Upper lobe of left lung (tissue), 4 donors: ENCODE data around the gene CCR5AS.

Experiments
- POLR2A ChIP-seq, 4 donors: fragments of 450-650 bp; IDR thresholded peaks; one replicate each; pipeline ENCODE4 v1.5.1; 2016 to 2017; ENCODE audit warnings: antibody characterized with exemption in 4 of 4, mild to moderate bottlenecking in 2 of 4
- TF ChIP-seq, protein P1 (sequence below), 6 experiments: fragments of 450-650 bp in 4 of 6; fragments of 200-600 bp in 2 of 6; sonication (generic) in 2 of 6; IDR thresholded peaks; one replicate each; pipeline ENCODE4 v1.5.1; 2016 to 2019; ENCODE audit warnings: antibody characterized with exemption in 6 of 6

DNA sequence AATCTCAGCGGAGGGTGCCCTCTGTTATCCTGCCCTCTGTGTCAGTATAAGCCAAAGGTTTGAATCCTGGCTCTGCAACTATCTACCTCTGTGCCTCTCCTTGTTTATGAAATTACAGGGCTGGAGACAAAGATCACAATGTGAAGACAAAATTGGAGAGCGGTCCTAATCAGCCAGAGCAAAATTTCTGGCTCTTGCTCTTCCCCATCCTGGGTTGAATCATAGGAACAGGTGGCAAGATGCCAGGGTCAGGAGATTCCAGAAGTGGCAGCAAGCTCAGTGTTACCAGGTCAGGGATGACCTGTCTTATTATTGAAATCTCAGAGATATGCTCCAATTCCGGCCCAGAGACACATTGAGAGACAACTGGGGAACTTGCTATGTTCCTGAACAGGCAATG lies 55.2 kb downstream of the CCR5AS start:
- TF ChIP-seq, protein P1, sequence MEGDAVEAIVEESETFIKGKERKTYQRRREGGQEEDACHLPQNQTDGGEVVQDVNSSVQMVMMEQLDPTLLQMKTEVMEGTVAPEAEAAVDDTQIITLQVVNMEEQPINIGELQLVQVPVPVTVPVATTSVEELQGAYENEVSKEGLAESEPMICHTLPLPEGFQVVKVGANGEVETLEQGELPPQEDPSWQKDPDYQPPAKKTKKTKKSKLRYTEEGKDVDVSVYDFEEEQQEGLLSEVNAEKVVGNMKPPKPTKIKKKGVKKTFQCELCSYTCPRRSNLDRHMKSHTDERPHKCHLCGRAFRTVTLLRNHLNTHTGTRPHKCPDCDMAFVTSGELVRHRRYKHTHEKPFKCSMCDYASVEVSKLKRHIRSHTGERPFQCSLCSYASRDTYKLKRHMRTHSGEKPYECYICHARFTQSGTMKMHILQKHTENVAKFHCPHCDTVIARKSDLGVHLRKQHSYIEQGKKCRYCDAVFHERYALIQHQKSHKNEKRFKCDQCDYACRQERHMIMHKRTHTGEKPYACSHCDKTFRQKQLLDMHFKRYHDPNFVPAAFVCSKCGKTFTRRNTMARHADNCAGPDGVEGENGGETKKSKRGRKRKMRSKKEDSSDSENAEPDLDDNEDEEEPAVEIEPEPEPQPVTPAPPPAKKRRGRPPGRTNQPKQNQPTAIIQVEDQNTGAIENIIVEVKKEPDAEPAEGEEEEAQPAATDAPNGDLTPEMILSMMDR (IDR thresholded peaks at IDR 0.05), result no peak
- TF ChIP-seq POLR2A (IDR thresholded peaks at IDR 0.05), result no peak
